Muscle layer of duodenum (tissue), 2 donors: ENCODE measurements around the gene OR8B8.
"Not testable (repeated sequence)": the region's sequence is repeated elsewhere in the genome, so short reads cannot be mapped to it uniquely, and the experiment has no call there.

Experiments used
- H3K27ac ChIP-seq: one replicate; pipeline ENCODE4 v1.7.0; 2013; ENCODE audit warnings: mild to moderate bottlenecking, low read length
- H3K27me3 ChIP-seq: one replicate; pipeline ENCODE4 v1.7.0; 2013; ENCODE audit warnings: low read depth, mild to moderate bottlenecking, control low read depth, low read length
- H3K36me3 ChIP-seq, 2 donors: one replicate each; pipeline ENCODE4 v1.7.0; 2013; ENCODE audit warnings: low read length in 2 of 2, control low read depth in 1 of 2, mild to moderate bottlenecking in 1 of 2; ENCODE audit not compliant: insufficient read depth in 2 of 2, control insufficient read depth in 1 of 2
- H3K4me1 ChIP-seq, 2 donors: one replicate each; pipeline ENCODE4 v1.7.0; 2013; ENCODE audit warnings: low read length in 2 of 2, mild to moderate bottlenecking in 2 of 2, control low read depth in 1 of 2, moderate library complexity in 1 of 2; ENCODE audit not compliant: insufficient read depth in 2 of 2, control insufficient read depth in 1 of 2
- H3K4me3 ChIP-seq, 2 donors: one replicate each; pipeline ENCODE4 v1.7.0; 2013; ENCODE audit warnings: low read length in 2 of 2, low read depth in 1 of 2, mild to moderate bottlenecking in 1 of 2
- H3K9me3 ChIP-seq, 2 donors: one replicate each; pipeline ENCODE4 v1.7.0; 2013; ENCODE audit warnings: low read length in 2 of 2, control low read depth in 1 of 2, mild to moderate bottlenecking in 1 of 2; ENCODE audit not compliant: control insufficient read depth in 1 of 2
- donor health status: healthy.

Gene OR8B8

DNA sequence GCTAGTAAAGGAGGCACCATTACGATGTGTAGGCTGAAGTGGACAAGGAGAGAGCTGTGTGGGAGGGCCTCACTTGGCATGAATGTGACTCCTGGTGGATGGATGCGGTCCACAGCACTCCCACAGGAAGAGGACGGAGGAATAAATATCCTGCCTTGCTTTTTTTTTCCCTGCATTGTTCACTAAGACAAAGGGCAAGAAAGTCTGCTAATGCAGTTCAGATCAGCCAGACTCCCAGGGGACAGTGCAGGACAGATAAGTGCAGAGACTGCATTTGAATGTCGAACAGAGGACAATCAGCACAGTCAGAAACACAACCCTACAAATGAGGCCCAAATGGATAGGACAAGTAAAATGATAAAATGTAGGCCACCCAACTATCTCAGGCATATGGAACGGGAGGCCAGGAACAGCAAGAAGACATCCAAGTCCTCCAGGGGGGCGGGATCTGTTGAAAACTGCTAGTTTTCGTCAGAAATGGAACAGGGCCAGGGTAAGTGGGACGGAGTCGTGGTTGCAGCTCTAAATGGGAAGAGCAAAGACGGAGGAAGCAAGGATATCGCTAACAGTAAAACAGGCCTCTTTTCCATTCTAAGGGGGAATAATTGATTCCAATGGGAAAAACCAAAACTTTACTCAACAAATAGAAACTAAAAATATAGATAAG, 25.2 kb upstream of the OR8B8 start:
- Histone ChIP-seq H3K27me3 (no peaks in the 10 kb centered on the region), H3K4me1 (no peaks in the 10 kb centered on the region), H3K36me3 (no peaks in the 10 kb centered on the region), H3K27ac (no peak overlapping the region), H3K4me3 (no peak overlapping the region), H3K9me3 (no peaks in the 10 kb centered on the region)

- no peaks in the 10 kb centered on the region for H3K4me1 ChIP-seq
- no peak overlapping the region for H3K4me3 ChIP-seq
- H3K36me3 ChIP-seq = no peaks in the 10 kb centered on the region
- no peaks in the 10 kb centered on the region for H3K9me3 ChIP-seq
- no peaks in the 10 kb centered on the region for H3K27me3 ChIP-seq
- no peak overlapping the region for H3K27ac ChIP-seq
Observed at GRCh38 chr11:124467381-124467927, 22.0 kb upstream of the OR8B8 start.

- no peaks in the 10 kb centered on the region for H3K4me1 ChIP-seq
- H3K4me3 ChIP-seq = no peak overlapping the region
- no peak overlapping the region for H3K27ac ChIP-seq
- H3K36me3 ChIP-seq = no peaks in the 10 kb centered on the region
- H3K9me3 ChIP-seq = no peaks in the 10 kb centered on the region
- no peaks in the 10 kb centered on the region for H3K27me3 ChIP-seq
Observed at GRCh38 chr11:124465368-124465767, 19.9 kb upstream of the OR8B8 start.

DNA sequence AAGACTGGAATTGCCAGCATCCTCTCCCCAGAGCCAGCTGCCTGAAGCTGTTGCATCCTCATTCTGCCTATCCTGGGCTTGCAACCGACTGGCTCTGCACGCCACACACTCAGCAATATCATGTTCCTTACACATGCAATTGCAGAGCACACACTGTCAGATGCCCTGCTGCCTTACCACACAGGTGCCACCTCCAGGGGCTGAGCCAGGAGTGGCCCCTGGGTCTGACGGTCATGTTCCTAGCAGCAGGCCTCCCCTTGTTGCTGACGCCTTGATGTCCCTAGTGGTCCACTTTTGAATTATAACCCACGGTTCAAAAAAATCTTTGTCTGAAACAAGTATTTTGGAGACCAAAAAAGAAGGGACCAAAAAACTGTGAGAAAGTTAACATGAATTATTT, 18.5 kb upstream of the OR8B8 start:
- Histone ChIP-seq H3K36me3 (no peaks in the 10 kb centered on the region), H3K4me3 (no peak overlapping the region), H3K27ac (no peak overlapping the region), H3K27me3 (no peaks in the 10 kb centered on the region), H3K4me1 (no peaks in the 10 kb centered on the region), H3K9me3 (no peaks in the 10 kb centered on the region)

DNA sequence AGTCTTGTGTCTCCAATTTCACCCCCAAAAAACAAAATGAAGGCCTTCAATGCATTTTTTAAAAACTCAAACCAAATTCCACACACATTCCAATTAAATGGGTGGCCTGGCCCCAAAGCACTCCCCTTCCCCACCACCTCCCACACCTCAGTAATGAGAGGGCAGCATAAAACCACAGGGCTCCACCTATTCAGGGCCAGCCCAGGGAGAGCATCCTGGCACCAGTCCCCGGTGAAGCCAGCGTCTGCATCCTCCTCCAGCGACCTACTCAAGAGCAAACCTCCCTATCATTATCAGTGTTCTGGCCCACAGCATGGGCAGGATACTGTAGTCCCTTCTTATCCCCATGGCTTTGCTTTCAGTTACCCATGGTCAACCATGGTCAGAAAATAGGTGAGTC, 17.8 kb upstream of the OR8B8 start:
- Histone ChIP-seq H3K4me3 (no peak overlapping the region), H3K27me3 (no peaks in the 10 kb centered on the region), H3K4me1 (no peaks in the 10 kb centered on the region), H3K27ac (no peak overlapping the region), H3K36me3 (no peaks in the 10 kb centered on the region), H3K9me3 (no peaks in the 10 kb centered on the region)

DNA sequence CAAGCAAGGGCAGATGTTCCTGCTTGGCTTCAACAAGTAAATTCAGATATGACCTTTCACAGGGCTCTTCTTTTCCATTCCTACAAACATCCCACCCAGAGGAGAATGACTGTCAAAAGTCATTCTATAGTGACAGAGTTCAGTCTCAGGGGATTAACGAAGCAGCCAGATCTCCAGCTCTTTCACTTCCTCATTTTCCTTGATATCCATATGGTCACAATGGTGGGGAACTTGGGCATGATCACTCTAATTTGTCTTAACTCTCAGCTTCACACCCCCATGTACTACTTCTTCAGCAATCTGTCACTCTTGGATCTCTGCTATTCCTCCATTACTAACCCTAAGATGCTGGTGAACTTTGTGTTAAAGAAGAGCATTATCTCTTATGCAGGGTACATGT, 15.0 kb upstream of the OR8B8 start:
- Histone ChIP-seq H3K4me1 (no peaks in the 10 kb centered on the region), H3K36me3 (no peaks in the 10 kb centered on the region), H3K9me3 (no peaks in the 10 kb centered on the region), H3K27me3 (no peaks in the 10 kb centered on the region), H3K27ac (no peak overlapping the region), H3K4me3 (no peak overlapping the region)

- H3K4me3 ChIP-seq, H3K36me3 ChIP-seq, H3K4me1 ChIP-seq, H3K27me3 ChIP-seq, H3K27ac ChIP-seq, H3K9me3 ChIP-seq: not testable (repeated sequence)
Observed at GRCh38 chr11:124459379-124459778, 13.9 kb upstream of the OR8B8 start.

- Histone ChIP-seq H3K36me3 (no peaks in the 10 kb centered on the region), H3K4me1 (no peaks in the 10 kb centered on the region), H3K9me3 (no peaks in the 10 kb centered on the region), H3K27me3 (no peaks in the 10 kb centered on the region), H3K4me3 (no peak overlapping the region), H3K27ac (no peak overlapping the region)
Observed at GRCh38 chr11:124454552-124454951, 9.1 kb upstream of the OR8B8 start.

DNA sequence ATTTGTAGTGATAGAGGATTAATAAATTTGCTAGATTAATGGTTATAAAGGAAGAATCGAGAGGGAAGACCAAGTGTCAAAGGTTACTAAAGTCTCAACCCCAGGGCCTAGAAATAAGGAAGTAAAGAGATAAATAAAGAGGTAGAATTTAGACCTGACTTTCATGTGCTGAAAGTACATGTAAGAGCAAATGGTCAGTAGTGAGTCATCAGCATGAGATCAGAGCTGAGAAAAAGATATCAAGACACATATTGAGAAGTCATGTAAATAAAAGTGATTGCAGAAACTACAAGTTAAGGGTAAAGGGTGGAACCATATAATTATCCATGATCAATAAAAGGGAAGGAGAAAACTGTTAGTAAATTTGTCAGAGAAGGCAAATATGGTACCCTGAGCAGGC, 1.4 kb upstream of the OR8B8 start:
- Histone ChIP-seq H3K4me1 (no peaks in the 10 kb centered on the region), H3K27me3 (no peaks in the 10 kb centered on the region), H3K4me3 (no peak overlapping the region), H3K36me3 (no peaks in the 10 kb centered on the region), H3K9me3 (no peaks in the 10 kb centered on the region), H3K27ac (no peak overlapping the region)

GRCh38 chr11:124442847-124443246, 2.6 kb downstream of the OR8B8 start:
- Histone ChIP-seq H3K9me3 (no peaks in the 10 kb centered on the region), H3K4me1 (no peaks in the 10 kb centered on the region), H3K27ac (no peak overlapping the region), H3K4me3 (no peak overlapping the region), H3K27me3 (no peaks in the 10 kb centered on the region), H3K36me3 (no peaks in the 10 kb centered on the region)

DNA sequence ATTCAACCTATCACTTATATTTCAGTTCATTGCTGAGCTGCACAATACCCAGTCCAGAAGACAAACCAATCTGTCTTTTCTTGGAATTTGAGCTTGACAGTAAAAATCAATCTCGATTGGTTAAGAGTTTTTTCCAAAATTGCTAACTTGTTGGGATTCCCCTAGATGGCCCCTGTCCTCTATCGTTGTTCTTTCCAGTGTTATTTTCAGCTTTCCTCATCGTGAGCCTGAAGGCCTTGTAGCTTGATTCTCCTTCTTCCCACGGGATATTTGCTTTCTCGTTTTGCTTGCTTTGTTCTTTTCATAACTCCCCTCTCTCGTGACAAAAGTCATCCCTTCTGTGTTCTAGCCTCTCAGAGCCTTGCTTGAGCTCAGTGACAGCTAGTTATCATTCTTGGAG, 3.1 kb downstream of the OR8B8 start:
- Histone ChIP-seq H3K27me3 (no peaks in the 10 kb centered on the region), H3K4me1 (no peaks in the 10 kb centered on the region), H3K36me3 (no peaks in the 10 kb centered on the region), H3K4me3 (no peak overlapping the region), H3K27ac (no peak overlapping the region), H3K9me3 (no peaks in the 10 kb centered on the region)

GRCh38 chr11:124441519-124441918, 4.0 kb downstream of the OR8B8 start:
- Histone ChIP-seq H3K36me3 (no peaks in the 10 kb centered on the region), H3K27ac (no peak overlapping the region), H3K9me3 (no peaks in the 10 kb centered on the region), H3K27me3 (no peaks in the 10 kb centered on the region), H3K4me3 (no peak overlapping the region), H3K4me1 (no peaks in the 10 kb centered on the region)
